ENCODE measurements around the gene ISG15.
A peak's percentile ranks its signal among the peaks of the same experiment; 100 is the strongest.

ISG15 gene

DNA sequence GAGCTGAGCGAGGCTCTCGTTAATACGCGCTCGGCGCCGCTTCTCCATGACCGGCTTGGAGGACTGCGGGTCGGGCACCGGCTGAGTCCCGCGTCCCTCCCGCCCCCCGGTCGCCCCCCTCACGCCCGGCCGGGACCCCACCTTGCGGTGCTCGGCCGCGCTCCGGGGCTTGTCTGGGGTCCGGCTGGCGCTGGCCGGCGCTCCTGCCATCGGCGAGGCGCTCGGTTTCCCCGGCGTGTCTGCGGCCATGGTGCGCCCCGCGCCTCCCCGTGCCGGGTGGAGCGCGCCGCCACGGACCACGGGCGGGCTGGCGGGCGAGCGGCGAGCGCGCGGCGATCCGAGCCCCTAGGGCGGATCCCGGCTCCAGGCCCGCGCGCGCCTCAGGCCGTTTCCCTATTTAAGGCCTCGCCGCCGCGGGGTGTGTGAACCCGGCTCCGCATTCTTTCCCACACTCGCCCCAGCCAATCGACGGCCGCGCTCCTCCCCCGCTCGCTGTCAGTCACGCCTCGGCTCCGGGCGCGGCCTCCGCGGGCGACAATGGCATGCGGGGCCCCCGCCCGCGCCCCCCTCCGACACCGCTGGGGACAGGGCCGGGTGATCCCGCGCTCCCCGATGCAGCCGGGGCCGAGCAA, 13.5 kb upstream of the ISG15 start, which contains the start of gene HES4:
TSS of gene HES4 (minus strand) at position 373 of the 632 bp plus-strand sequence. CDS start at position 249, 124 bp downstream.
- Histone ChIP-seq H3K27me3 (replicated peaks) (no peaks in the 10 kb centered on the region), H3K27ac (peak within 1 kb of the TSS; percentile 97), H3K36me3 (replicated peaks) (no peaks in the 10 kb centered on the region), H3K4me3 (ENCODE audit: low read depth, low read length) (peak within 1 kb of the TSS; percentile 60)
- in situ Hi-C loops (cut with HindIII; ENCODE audit: low pct_ligation_motif_present, low sequenced_read_pairs) = no loop called here
- DNase-seq = peak; percentile 89
- TF ChIP-seq, protein P1, sequence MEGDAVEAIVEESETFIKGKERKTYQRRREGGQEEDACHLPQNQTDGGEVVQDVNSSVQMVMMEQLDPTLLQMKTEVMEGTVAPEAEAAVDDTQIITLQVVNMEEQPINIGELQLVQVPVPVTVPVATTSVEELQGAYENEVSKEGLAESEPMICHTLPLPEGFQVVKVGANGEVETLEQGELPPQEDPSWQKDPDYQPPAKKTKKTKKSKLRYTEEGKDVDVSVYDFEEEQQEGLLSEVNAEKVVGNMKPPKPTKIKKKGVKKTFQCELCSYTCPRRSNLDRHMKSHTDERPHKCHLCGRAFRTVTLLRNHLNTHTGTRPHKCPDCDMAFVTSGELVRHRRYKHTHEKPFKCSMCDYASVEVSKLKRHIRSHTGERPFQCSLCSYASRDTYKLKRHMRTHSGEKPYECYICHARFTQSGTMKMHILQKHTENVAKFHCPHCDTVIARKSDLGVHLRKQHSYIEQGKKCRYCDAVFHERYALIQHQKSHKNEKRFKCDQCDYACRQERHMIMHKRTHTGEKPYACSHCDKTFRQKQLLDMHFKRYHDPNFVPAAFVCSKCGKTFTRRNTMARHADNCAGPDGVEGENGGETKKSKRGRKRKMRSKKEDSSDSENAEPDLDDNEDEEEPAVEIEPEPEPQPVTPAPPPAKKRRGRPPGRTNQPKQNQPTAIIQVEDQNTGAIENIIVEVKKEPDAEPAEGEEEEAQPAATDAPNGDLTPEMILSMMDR (IDR thresholded peaks at IDR 0.05; ENCODE audit: low read depth, low read length, missing control alignments) = no peak

DNA sequence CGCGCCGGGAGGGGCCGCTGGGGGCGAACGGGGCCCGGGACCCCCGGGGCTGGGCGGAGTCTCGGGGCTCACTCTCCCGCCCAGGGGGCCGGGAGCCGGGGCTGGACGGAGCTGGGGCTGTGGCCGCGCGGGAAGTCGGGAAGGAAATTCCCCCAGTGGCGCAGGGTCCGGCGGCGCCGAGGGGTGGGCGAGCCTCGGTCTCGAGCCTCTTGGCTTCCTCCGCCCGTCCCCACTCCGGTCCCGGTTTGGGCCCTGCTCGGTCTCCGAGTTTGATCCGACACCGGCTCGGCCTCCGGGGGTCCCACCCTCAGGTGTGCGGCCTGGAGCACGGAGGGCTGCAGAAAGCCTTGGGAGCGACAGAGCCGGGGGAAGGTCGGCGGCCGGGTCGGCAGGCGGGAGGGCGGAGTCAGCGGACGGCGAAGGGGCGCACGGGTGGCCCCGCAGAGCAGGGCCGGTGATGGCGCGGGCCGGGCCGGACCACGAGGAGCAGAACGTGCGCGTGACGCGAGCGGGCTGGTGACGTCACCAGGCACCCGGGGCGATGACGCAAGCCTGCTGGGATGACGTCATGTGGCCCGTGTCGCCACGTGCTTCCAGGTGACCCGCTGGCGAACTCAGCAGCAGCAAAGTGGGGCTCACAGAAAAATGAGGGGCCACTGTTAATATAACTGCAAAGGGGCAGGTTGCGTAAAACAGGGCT, 12.8 kb upstream of the ISG15 start:
- in situ Hi-C loops (cut with HindIII; ENCODE audit: low pct_ligation_motif_present, low sequenced_read_pairs) = no loop called here
- Histone ChIP-seq H3K27ac (peak overlapping the region; percentile 97), H3K27me3 (replicated peaks) (no peaks in the 10 kb centered on the region), H3K36me3 (replicated peaks) (no peaks in the 10 kb centered on the region), H3K4me3 (ENCODE audit: low read depth, low read length) (peak overlapping the region; percentile 60)
- peak; percentile 82 for DNase-seq
- TF ChIP-seq, protein P1 (IDR thresholded peaks at IDR 0.05; ENCODE audit: low read depth, low read length, missing control alignments) = no peak

DNA sequence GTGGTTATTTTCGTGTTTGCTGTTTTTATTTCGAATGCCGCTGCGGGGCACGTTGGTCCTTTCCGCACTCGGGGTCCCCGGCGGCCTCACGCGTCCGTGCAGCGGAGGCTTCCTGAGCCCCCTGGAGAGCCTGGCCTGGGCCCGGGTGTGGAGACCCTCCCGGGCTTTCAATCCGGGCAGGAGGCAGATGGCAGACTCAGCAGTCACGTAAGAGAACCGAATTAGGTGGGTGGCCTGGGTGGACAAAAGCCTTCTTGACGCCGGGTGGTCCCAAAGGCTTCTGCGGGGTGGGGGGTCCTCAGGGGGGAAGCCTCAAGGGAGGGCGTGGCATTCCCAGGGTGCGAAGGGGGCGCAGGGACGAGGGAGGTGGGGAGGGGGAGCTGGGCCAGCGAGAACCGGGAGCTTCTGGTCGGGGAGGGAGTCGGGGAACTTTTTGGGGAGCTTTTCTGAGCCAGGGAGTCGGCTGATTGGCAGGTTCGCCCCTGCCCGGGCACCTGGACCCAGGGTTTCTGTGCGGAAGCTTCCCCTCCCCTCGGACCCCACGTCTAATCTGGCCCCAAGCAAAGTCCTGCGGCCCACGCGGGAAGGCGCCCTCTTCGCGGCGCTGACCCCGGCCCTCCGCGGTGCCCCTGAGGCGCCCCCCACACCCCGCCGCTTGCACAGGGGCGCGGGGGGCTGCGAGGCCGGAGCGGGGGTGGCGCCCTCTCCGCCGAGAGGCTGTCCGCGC, 12.1 kb upstream of the ISG15 start:
- H3K4me3 ChIP-seq (ENCODE audit: low read depth, low read length) = peak overlapping the region; percentile 60
- H3K27ac ChIP-seq = peak overlapping the region; percentile 97
- no peaks in the 10 kb centered on the region for H3K36me3 ChIP-seq (replicated peaks)
- no peaks in the 10 kb centered on the region for H3K27me3 ChIP-seq (replicated peaks)
- TF ChIP-seq, protein P1 (IDR thresholded peaks at IDR 0.05; ENCODE audit: low read depth, low read length, missing control alignments) = no peak
- DNase-seq = no peak
- in situ Hi-C loops (cut with HindIII; ENCODE audit: low pct_ligation_motif_present, low sequenced_read_pairs) = no loop called here

DNA sequence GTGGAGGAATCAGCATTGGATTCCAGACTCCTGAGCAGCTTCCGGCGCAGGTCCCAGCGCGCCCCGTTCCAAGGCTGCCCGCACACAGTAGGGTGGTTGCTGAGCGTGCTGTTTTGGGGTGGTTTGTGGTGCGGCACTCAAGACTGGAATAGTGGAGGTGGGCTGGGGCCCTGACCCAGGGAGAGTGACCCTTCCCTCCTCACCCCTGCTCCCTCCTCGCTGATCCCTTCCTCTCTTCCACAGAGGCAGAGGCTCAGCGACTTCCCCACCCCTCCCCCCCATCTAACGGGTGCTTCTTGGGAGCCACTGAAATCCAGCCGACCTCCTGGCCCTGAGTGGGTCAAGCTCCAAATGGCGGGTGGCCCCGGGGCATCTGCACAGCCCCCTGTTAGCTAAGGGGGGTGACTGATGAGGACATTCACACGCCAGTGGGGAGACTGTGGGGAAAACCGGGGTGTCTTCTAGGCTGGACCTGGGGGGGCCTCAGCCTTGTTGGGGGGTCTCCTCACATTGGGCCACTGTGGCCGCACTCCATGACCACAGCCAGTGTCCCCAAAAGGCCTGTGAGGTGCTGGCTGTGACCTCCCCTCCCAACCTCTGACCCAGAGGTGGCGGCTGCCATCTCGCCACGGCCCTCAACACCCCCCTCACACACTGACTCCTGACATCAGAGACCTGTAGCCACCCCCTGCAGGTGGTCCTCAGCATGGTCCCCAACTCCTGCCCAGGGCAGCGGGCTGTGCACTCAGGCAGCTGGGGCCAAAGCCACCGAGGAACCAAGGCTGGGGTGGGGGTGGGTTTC, 9.5 kb upstream of the ISG15 start:
- H3K4me3 ChIP-seq (ENCODE audit: low read depth, low read length) = no peak overlapping the region
- H3K36me3 ChIP-seq (replicated peaks) = no peaks in the 10 kb centered on the region
- TF ChIP-seq, protein P1 (IDR thresholded peaks at IDR 0.05; ENCODE audit: low read depth, low read length, missing control alignments) = no peak
- no peak overlapping the region for H3K27ac ChIP-seq
- in situ Hi-C loops (cut with HindIII; ENCODE audit: low pct_ligation_motif_present, low sequenced_read_pairs) = no loop called here
- DNase-seq = no peak
- no peaks in the 10 kb centered on the region for H3K27me3 ChIP-seq (replicated peaks)

DNA sequence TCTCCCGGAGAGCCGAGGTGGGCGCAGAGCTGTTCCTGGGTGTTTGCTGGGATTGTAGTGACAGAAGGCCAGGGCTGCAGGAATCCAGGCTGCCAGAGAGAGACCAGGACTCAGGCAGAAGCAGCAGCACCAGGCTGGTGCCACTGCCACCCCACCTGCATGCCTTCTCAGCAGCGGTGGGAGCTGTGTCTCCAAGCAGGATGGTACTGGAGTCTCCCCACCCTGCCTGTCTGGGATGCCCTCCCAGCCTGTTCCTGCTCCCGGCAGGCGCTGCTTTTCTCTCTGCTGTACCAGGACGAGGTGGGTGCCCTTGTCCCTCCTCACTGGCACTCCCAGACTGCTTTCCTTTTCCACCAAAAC, 8.9 kb upstream of the ISG15 start:
- Histone ChIP-seq H3K27ac (no peak overlapping the region), H3K36me3 (replicated peaks) (no peaks in the 10 kb centered on the region), H3K27me3 (replicated peaks) (no peaks in the 10 kb centered on the region), H3K4me3 (ENCODE audit: low read depth, low read length) (no peak overlapping the region)
- DNase-seq = no peak
- in situ Hi-C loops (cut with HindIII; ENCODE audit: low pct_ligation_motif_present, low sequenced_read_pairs) = no loop called here
- TF ChIP-seq, protein P1 (IDR thresholded peaks at IDR 0.05; ENCODE audit: low read depth, low read length, missing control alignments) = no peak
